Activated CD8-positive, alpha-beta memory T cell treated with anti-CD3 and anti-CD28 coated beads for 24 hours (primary cell): ENCODE results near the gene ASCL5.

ENCODE experiments used
- DNase-seq: peaks from one replicate; pipeline ENCODE4 v3.0.0-alpha.2; 2020

ASCL5 gene

DNA sequence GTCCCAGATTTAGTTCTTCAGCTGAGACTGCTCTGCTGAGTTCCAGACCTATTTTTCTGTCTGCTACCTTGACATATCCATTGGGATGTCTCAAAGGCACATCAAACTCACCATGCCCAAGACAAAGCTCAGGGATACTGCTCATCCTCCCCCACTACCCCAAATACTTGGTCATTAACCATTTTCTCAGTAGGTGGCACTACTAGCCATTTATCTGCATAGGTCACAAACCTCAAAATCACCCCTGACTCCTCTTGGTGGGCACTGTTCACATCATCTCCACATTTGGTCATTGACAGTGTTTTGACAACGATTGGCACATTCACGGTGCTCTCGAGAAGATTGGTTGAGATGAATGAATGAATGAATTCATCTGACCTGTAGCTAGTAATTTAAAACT is 46.8 kb downstream of the ASCL5 start:
- DNase-seq = no peak

DNA sequence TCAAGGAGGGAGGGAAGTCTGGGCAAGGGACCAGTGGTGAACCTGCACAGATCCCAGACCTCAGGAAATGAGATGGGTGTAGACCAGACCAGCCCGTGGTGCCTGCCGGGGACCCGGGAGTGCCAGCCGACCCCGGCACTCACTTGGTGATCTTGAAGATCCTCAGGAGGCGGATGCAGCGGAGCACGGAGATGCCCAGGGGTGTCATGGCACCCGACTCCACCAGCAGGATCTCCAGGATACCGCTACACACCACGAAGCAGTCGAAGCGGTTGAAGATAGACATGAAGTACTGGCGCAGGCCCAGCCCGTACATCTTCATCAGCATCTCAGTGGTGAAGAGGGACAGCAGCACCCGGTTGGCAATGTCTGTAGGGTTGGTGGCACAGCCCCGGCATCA is 49.2 kb downstream of the ASCL5 start:
- no peak for DNase-seq

DNA sequence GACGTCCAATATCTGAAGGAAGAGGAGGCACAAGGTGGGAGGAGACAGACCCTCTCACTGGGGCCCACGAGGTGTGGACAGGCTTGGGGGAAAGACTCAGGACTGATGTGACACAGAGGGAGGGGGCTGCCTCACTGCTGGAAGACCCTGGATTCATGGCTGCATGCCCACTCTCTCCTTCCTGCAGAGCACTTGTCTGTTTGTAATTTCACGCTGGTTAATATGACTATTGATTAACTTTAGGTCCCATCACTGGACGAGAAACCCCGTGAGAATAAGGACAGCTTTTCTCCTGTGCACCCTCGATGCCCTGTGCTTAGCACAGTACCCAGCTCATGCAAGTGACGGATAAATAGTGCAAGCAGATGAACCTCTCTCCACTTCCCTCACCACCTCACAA is 49.9 kb downstream of the ASCL5 start:
- DNase-seq = no peak

DNA sequence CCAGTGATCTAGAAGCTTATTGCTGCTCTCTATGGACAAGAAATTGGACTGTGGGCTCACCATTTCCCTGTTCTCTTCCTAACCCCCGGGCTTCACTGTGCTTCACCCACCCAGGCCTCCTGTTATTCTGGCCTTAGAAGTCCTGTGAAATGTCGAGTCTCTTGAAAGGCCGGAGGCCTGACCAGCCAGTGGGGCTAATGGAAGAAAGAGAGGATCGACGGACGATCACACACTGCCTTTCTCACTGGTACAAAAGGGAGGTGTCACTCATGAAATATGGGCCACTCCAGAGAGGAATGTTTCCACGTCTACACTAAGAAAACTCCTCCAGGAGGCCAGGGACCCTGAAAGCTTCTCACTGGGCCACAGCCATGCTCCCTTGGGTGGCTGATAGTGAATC is 50.9 kb downstream of the ASCL5 start:
- DNase-seq = no peak

DNA sequence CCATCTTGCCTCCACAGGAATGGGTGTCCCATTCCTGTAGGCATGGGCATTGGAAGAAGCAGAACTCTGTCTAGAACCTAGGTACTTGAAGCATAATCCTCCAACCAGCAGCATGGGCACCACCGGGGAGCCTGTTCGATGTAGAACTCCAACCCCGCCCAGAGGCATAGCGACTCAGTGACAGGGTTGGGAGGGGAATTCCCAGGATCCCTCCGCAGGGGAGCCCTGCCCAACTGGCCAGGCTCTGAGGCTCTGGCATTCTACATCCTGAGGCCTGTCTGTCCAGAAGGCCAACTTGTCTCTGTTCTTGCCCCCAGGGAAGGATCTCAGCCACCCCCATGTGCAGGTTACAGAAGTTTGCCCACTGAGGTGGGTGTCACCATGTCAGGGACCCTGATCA is 53.0 kb downstream of the ASCL5 start:
- DNase-seq = no peak

DNA sequence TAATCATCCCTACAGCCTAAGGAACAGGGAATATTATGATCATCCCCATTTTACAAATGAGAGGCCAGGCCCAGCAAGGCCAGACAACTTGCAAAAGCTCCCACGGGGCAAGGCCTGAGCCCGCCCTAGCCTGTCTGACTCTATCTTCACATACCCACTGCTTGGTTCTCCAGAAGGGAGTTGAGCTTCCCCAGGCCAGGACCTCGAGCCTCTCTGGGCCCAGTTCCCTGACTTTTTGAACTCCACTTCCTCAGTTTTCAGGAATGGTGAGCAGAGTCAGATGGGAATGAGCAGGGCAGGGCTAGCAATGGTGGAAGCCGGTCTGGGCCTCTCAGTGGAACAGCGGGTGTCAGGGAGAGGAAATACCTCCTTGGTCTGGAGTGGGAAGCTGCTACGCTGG is 54.1 kb downstream of the ASCL5 start:
- no peak for DNase-seq

DNA sequence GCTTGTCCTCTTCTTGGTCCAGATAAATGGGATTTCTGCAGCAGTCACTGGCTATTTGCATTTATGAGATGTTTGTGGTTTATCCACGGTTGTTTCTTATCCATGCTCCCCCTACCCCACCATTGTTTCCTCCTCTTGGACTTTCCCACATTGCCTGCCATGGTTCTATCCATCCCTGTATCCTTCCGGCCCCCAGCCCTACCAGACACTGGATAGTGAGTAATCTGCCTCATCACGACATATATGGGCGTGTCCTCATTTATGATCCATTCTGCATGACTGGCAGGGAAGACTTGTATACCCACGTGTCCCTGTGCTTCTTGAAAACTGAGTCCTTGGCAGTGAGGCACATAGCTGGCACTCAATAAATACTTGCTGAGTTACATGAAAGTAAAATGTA is 54.8 kb downstream of the ASCL5 start:
- DNase-seq = no peak

DNA sequence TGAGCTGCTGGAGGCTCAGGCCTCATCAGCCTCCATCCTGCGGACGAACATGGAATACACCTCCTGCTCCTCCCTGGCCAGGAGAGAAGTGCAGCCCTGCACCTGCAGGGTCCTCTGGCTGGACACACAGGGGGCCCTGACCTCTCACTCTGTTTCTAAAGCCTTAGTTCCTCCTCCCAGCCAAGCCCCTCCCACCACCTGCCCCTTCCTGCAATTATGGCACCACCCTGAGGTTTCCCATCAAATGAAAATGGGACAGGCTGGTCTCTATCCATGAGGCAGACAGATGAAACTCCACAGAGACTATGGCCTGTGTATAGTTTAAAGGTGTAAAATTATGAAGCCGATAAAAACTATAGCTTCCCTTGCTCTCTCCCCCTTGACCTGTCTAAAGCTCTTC is 57.3 kb downstream of the ASCL5 start:
- no peak for DNase-seq

DNA sequence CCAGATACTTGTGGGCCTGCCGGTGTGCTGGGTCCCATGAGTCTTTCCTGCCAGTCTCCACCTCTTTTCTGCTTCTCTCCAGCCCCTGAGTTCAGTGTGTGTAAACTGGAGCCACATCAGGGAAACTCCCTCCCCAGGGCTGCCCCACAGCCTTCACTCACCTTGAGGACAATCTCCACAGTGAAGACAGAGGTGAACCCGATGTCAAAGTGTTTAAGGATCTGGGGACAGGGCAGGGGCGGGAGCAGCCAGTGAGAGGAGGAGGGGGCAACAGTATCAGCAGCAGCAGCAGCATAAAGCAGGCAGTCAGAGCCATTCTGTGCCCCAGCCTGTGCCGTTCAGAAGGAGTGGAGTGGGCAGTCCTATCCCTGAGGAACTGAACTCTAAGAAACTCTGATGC is 58.0 kb downstream of the ASCL5 start:
- no peak for DNase-seq

DNA sequence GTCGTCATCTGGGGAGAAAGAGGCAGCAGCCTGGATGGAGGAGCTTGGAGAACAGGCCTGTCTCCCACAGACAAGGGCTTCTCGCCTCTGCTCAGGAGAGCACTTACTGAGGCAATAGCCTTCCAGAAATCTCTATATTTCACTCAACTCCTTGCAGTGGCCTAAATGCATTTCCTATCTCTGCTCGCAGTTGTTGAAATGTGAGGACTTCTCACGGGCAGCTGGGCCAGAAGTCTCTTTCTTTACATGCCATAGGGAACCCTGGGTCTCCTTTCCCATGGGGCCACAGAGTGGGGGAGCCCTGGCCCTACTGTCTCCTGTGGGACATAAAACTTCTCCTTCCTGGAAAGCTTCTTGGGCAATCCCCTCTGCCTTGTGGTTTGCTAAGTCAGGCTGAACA is 60.0 kb downstream of the ASCL5 start:
- DNase-seq = no peak

DNA sequence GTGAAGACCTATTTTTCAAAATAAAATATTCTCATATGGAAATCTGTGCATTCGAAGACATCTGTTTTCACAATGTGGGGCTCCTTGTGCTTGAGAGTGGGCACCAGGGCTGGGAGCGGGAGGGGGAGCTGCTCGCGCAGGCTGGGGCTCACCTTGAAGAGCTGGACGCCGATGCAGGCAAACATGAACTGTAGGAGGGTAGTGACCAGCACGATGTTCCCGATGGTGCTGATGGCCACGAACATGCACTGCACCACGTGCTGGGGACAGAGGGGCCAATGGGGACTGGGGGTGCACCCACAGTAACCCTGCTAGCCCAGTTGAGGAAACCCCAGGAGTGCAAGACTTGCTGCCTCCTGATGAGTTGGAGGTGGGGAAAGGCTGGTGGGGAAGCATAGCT is 61.3 kb downstream of the ASCL5 start:
- DNase-seq = no peak

DNA sequence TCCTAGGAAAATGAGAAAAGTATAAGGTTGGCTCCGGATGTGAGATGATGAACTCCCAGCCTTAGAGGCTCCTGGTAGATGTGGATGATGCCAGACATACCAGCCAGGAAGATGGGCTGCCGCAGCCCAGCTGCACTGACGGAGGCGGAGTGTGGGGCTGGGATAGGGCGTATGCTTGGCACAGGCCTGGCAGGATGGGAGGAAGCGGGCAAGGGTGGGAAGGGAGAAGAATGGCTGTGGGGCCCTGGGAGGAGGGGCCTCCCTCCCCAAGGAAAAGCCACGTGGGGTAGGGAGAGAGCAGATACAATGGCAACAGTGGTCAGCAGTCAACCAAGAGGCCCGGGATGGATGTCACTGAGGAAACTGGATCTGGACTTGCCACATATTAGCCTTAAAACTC is 62.2 kb downstream of the ASCL5 start:
- no peak for DNase-seq
